ENCODE data around the gene RFXAP.
"Not testable (repeated sequence)": the region's sequence is repeated elsewhere in the genome, so short reads cannot be mapped to it uniquely, and the experiment has no call there.

The RFXAP gene

GRCh38 chr13:36774931-36775330, 44.1 kb upstream of the RFXAP start:
- ATAC-seq (ENCODE audit: low read depth) (no peak), DNase-seq (ENCODE audit: low spot score) (no peak)
- Histone ChIP-seq H3K36me3 (ENCODE audit: low read depth) (no peaks in the 10 kb centered on the region), H3K9me3 (ENCODE audit: severe bottlenecking) (no peaks in the 10 kb centered on the region), H3K4me1 (ENCODE audit: insufficient read depth, poor library complexity, severe bottlenecking) (no peaks in the 10 kb centered on the region), H3K27ac (ENCODE audit: poor library complexity, severe bottlenecking) (no peak overlapping the region), H3K4me3 (ENCODE audit: severe bottlenecking) (no peak overlapping the region), H3K27me3 (ENCODE audit: insufficient read depth, poor library complexity, severe bottlenecking) (no peaks in the 10 kb centered on the region)
- no peak for TF ChIP-seq CTCF (IDR thresholded peaks at IDR 0.05; ENCODE audit: poor library complexity, severe bottlenecking)

- no peak for DNase-seq (ENCODE audit: low spot score)
- ATAC-seq (ENCODE audit: low read depth) = no peak
These were observed 42.8 kb upstream of the RFXAP start for GRCh38 chr13:36776175-36776574.

GRCh38 chr13:36778083-36778671, 40.8 kb upstream of the RFXAP start:
- ATAC-seq (ENCODE audit: low read depth) = 0 out of 3 replicates have a peak, but pooled peaks have one; percentile 23
- H3K27me3 ChIP-seq (ENCODE audit: insufficient read depth, poor library complexity, severe bottlenecking) = no peaks in the 10 kb centered on the region

More at GRCh38 chr13:36776175-36776574, 42.8 kb upstream of the RFXAP start:
- no peak overlapping the region for H3K4me3 ChIP-seq (ENCODE audit: severe bottlenecking)
- no peak overlapping the region for H3K27ac ChIP-seq (ENCODE audit: poor library complexity, severe bottlenecking)
- H3K9me3 ChIP-seq (ENCODE audit: severe bottlenecking) = no peaks in the 10 kb centered on the region
- no peaks in the 10 kb centered on the region for H3K4me1 ChIP-seq (ENCODE audit: insufficient read depth, poor library complexity, severe bottlenecking)
- TF ChIP-seq CTCF (IDR thresholded peaks at IDR 0.05; ENCODE audit: poor library complexity, severe bottlenecking) = no peak
- H3K27me3 ChIP-seq (ENCODE audit: insufficient read depth, poor library complexity, severe bottlenecking) = no peaks in the 10 kb centered on the region
- no peaks in the 10 kb centered on the region for H3K36me3 ChIP-seq (ENCODE audit: low read depth)

GRCh38 chr13:36783890-36784289, 35.1 kb upstream of the RFXAP start:
- TF ChIP-seq CTCF (IDR thresholded peaks at IDR 0.05; ENCODE audit: poor library complexity, severe bottlenecking) = no peak
- ATAC-seq (ENCODE audit: low read depth) (no peak), DNase-seq (ENCODE audit: low spot score) (no peak)
- no peaks in the 10 kb centered on the region for H3K27me3 ChIP-seq (ENCODE audit: insufficient read depth, poor library complexity, severe bottlenecking)
- H3K4me1 ChIP-seq (ENCODE audit: insufficient read depth, poor library complexity, severe bottlenecking) = peaks cover 16% of the 10 kb centered on the region
- no peaks in the 10 kb centered on the region for H3K9me3 ChIP-seq (ENCODE audit: severe bottlenecking)
- no peaks in the 10 kb centered on the region for H3K36me3 ChIP-seq (ENCODE audit: low read depth)
- no peak overlapping the region for H3K27ac ChIP-seq (ENCODE audit: poor library complexity, severe bottlenecking)
- no peak overlapping the region for H3K4me3 ChIP-seq (ENCODE audit: severe bottlenecking)

More at GRCh38 chr13:36778083-36778671, 40.8 kb upstream of the RFXAP start:
- no peak for DNase-seq (ENCODE audit: low spot score)
- Histone ChIP-seq H3K27ac (ENCODE audit: poor library complexity, severe bottlenecking) (no peak overlapping the region), H3K4me1 (ENCODE audit: insufficient read depth, poor library complexity, severe bottlenecking) (no peaks in the 10 kb centered on the region), H3K4me3 (ENCODE audit: severe bottlenecking) (no peak overlapping the region), H3K9me3 (ENCODE audit: severe bottlenecking) (no peaks in the 10 kb centered on the region), H3K36me3 (ENCODE audit: low read depth) (no peaks in the 10 kb centered on the region)
- no peak for TF ChIP-seq CTCF (IDR thresholded peaks at IDR 0.05; ENCODE audit: poor library complexity, severe bottlenecking)

GRCh38 chr13:36786175-36786574, 32.8 kb upstream of the RFXAP start:
- peaks cover 16% of the 10 kb centered on the region for H3K4me1 ChIP-seq (ENCODE audit: insufficient read depth, poor library complexity, severe bottlenecking)
- H3K36me3 ChIP-seq (ENCODE audit: low read depth); H3K27ac ChIP-seq (ENCODE audit: poor library complexity, severe bottlenecking); H3K27me3 ChIP-seq (ENCODE audit: insufficient read depth, poor library complexity, severe bottlenecking); H3K9me3 ChIP-seq (ENCODE audit: severe bottlenecking); DNase-seq (ENCODE audit: low spot score); H3K4me3 ChIP-seq (ENCODE audit: severe bottlenecking); ATAC-seq (ENCODE audit: low read depth): not testable (repeated sequence)

Data from RWPE2 (cell line).